Right cardiac atrium (tissue), 5 donors: ENCODE results near the gene CTLA4. TPM values are rescaled to one million over a fixed set of nuclear protein-coding genes. Genes with fewer than 3 reads are reported as not detected.
A peak's percentile ranks its signal among the peaks of the same experiment; 100 is the strongest.

Source experiments
- ATAC-seq, 2 donors: fragments of 200-7000 bp; cut with Tn5 transposase; one replicate each; pipeline versions ENCODE4 v1.8.0 to v1.9.1; 2020; ENCODE audit warnings: moderate library complexity in 2 of 2, mild to moderate bottlenecking in 1 of 2
- DNase-seq, 3 donors: peaks; one replicate each; pipeline ENCODE4 v3.0.0-alpha.2; 2020
- H3K27ac ChIP-seq: one replicate; pipeline ENCODE4 v1.5.1; 2013; ENCODE audit warnings: mild to moderate bottlenecking, low read length, control low read depth, moderate library complexity
- H3K27me3 ChIP-seq: one replicate; pipeline ENCODE4 v1.6.1; 2013; ENCODE audit not compliant: control insufficient read depth, insufficient read depth
- H3K4me1 ChIP-seq: one replicate; pipeline ENCODE4 v1.6.1; 2013; ENCODE audit warnings: low read length; ENCODE audit not compliant: control insufficient read depth, insufficient read depth
- H3K4me3 ChIP-seq: one replicate; pipeline ENCODE4 v1.5.1; 2013; ENCODE audit warnings: low read length, control low read depth
- H3K9me3 ChIP-seq: one replicate; pipeline ENCODE4 v1.6.1; 2013; ENCODE audit warnings: low read length; ENCODE audit not compliant: control insufficient read depth
- WGBS: extraction: QIAGEN DNeasy Blood & Tissue Kit; methylation state at CpG from one replicate; pipeline ENCODE4 v1.1.7; 2013; 5-methylcytosine and 5-hydroxymethylcytosine counted together
- intact Hi-C, 4 donors: fragments of 100-400 bp; cut with DNase I; formaldehyde crosslinking; loops; one replicate each; pipeline versions ENCODE4 v1.11.0 to v1.14.0; 2022 to 2023
- polyA plus RNA-seq: library from polyadenylated mRNA; stranded (reverse); fragments of 200-250 nt; gene quantifications from one replicate; pipeline ENCODE4 v1.2.3, GENCODE V29; 2013
- total RNA-seq, 4 donors: library from RNA; stranded (reverse); fragmentation: NEBNext Ultra II Directional; extraction: Animal tissue kit (Norgen Biotek cat#: 25700); gene quantifications; one replicate each; pipeline ENCODE4 v1.2.1, GENCODE V29; 2021
- donor health status: healthy with polysubstance abuse.
- donor health status: DM: no; HTN: yes; CAD: no.
- donor health status: DM: no; HTN: no; CAD: no.
- donor health status: DM: no; HTN: yes; CAD: no; lungs with severe emphysema.
- donor health status: DM: yes; HTN: yes; CAD: no.

The CTLA4 gene
- total and polyA plus RNA-seq, 5 donors: 0.07 TPM; not detected in 4

GRCh38 chr2:203893401-203893800 lies 25.8 kb downstream of the CTLA4 start:
- no peak overlapping the region for H3K27ac ChIP-seq
- no peak overlapping the region for H3K4me3 ChIP-seq
- no peaks in the 10 kb centered on the region for H3K4me1 ChIP-seq
- H3K9me3 ChIP-seq: no peaks in the 10 kb centered on the region
- ATAC-seq: peak; percentile 59 to 65
- H3K27me3 ChIP-seq: no peaks in the 10 kb centered on the region
- DNase-seq: peak in 2 of 3 donors; percentile 64 to 65
- intact Hi-C loops: no loop called here

DNA sequence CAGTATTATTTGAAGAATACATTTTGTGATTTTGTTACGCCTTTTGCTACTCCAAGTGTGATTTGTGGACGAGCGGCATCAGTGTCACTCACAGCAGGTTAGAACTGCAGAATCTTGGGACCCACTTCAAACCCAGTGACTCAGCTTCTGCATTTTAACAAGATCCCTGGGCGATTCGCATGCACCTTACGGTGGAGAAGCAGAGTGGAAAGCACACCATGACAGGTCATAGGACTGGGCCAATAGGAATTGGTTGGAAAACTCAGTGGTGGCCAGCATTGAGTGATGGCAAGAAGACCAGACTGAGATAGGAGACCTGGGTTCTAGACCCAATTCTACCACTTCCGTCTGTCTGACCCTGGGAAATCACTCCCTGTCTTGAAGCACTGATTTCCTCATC lies 26.3 kb downstream of the CTLA4 start:
- H3K27ac ChIP-seq: no peak overlapping the region

DNA sequence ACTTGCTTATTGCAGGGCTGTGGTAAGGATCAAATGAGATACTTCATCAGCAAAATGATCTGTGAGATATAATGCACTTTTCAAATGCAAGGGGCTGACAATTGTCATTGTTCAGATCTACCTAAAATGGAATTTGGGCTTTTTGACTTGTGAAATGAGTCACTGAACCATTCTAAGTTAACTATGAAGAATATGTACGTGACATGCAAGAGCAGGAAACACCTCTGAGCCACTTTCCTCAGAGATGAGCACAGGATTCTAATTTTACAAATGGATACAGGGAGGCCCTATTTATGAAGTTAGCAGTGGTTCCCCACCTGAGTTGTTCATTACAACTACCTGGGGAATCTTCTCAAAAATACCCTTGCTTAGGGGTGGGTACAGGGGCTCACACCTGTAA lies 26.7 kb downstream of the CTLA4 start:
- no peaks in the 10 kb centered on the region for H3K27me3 ChIP-seq
- intact Hi-C loops: no loop called here
- ATAC-seq (no peak), DNase-seq (no peak)
- H3K27ac ChIP-seq: no peak overlapping the region
- no peaks in the 10 kb centered on the region for H3K4me1 ChIP-seq
- WGBS: 92% methylated on average over 1 of the region's 1 CpG
- no peak overlapping the region for H3K4me3 ChIP-seq
- H3K9me3 ChIP-seq: no peaks in the 10 kb centered on the region

More for the DNA sequence above, 26.3 kb downstream of the CTLA4 start:
- no peaks in the 10 kb centered on the region for H3K4me1 ChIP-seq
- intact Hi-C loops: no loop called here
- ATAC-seq (no peak), DNase-seq (no peak)
- H3K9me3 ChIP-seq: no peaks in the 10 kb centered on the region
- 66% methylated on average over 7 of the region's 7 CpGs for WGBS
- H3K27me3 ChIP-seq: no peaks in the 10 kb centered on the region
- no peak overlapping the region for H3K4me3 ChIP-seq

GRCh38 chr2:203897544-203897943 lies 30.0 kb downstream of the CTLA4 start:
- WGBS: 27% methylated on average over 2 of the region's 2 CpGs
- H3K4me3 ChIP-seq: no peak overlapping the region
- H3K4me1 ChIP-seq: no peaks in the 10 kb centered on the region
- no peak overlapping the region for H3K27ac ChIP-seq
- no peaks in the 10 kb centered on the region for H3K9me3 ChIP-seq
- H3K27me3 ChIP-seq: no peaks in the 10 kb centered on the region
- intact Hi-C loops: no loop called here
- ATAC-seq: peak in 1 of 2 donors; percentile 22
- no peak for DNase-seq

DNA sequence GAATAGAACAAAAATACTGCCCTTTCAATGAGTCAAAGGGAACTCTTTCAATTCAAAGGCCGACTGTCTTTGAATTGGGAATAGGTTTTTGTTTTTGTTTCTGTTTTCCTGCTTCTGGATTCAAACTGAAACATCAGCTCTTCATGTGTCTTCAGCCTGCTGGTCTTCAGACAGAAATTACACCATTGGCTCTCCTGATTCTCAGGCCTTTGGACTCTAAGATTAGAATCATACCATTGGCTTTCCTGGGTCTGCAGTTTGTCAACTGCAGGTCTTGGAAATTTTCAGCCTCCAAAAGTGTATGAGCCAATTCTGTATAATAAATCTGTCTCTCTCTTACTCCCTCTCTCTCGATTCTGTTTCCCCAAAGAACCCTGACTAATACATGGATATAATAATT lies 31.1 kb downstream of the CTLA4 start:
- Histone ChIP-seq H3K9me3 (no peaks in the 10 kb centered on the region), H3K4me3 (no peak overlapping the region), H3K27ac (no peak overlapping the region), H3K4me1 (no peaks in the 10 kb centered on the region), H3K27me3 (no peaks in the 10 kb centered on the region)
- DNase-seq (no peak), ATAC-seq (no peak)
- WGBS: 72% methylated on average over 2 of the region's 2 CpGs
- intact Hi-C loops: no loop called here

GRCh38 chr2:203900253-203900652 lies 32.7 kb downstream of the CTLA4 start:
- WGBS: 57% methylated on average over 2 of the region's 2 CpGs
- Histone ChIP-seq H3K4me1 (no peaks in the 10 kb centered on the region), H3K9me3 (no peaks in the 10 kb centered on the region), H3K27ac (no peak overlapping the region), H3K4me3 (no peak overlapping the region), H3K27me3 (no peaks in the 10 kb centered on the region)
- intact Hi-C loops: loop anchor here in 1 of 4 donors (10.0 kb wide), 1 partner anchor 415 kb away; no protein-coding TSS in a partner anchor
- DNase-seq (no peak), ATAC-seq (no peak)

- Histone ChIP-seq H3K9me3 (no peaks in the 10 kb centered on the region), H3K27me3 (no peaks in the 10 kb centered on the region), H3K4me3 (no peak overlapping the region), H3K4me1 (peaks cover 2% of the 10 kb centered on the region), H3K27ac (no peak overlapping the region)
- DNase-seq (no peak), ATAC-seq (no peak)
- intact Hi-C loops: loop anchor here in 1 of 4 donors (10.0 kb wide), 1 partner anchor 419 kb away; no protein-coding TSS in a partner anchor
- 95% methylated on average over 4 of the region's 4 CpGs for WGBS
Observed at GRCh38 chr2:203904022-203904421, 36.5 kb downstream of the CTLA4 start.

DNA sequence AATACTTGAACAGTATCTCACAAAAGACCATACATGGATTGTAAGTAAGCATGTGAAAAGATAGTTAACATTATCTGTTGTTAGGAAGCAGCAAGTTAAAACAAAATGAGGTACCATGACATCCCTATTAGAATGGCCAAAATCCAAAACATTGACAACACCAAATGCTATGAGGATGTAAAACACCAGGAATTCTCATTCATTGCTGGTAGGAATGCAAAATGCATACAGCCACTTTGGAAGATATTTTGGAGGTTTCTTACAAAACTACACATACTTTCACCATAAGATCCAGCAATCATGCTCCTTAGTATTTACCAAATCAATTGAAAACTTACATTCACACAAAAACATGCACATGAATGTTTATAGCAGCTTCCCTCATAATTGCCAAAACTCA lies 38.1 kb downstream of the CTLA4 start:
- no peak for ATAC-seq
- H3K9me3 ChIP-seq: no peaks in the 10 kb centered on the region

GRCh38 chr2:203908066-203908796 lies 40.7 kb downstream of the CTLA4 start:
- Histone ChIP-seq H3K27me3 (no peaks in the 10 kb centered on the region), H3K4me1 (peaks cover 2% of the 10 kb centered on the region), H3K27ac (no peak overlapping the region), H3K9me3 (no peaks in the 10 kb centered on the region), H3K4me3 (no peak overlapping the region)
- intact Hi-C loops: loop anchor here in 1 of 4 donors (10.0 kb wide), 1 partner anchor 423 kb away; no protein-coding TSS in a partner anchor
- peak in 1 of 3 donors; percentile 35 for DNase-seq
- 81% methylated on average over 6 of the region's 6 CpGs for WGBS
- peak; percentile 15 to 36 for ATAC-seq

More for the DNA sequence above, 38.1 kb downstream of the CTLA4 start:
- no peak for DNase-seq
- no peaks in the 10 kb centered on the region for H3K27me3 ChIP-seq
- peaks cover 2% of the 10 kb centered on the region for H3K4me1 ChIP-seq
- intact Hi-C loops: loop anchor here in 1 of 4 donors (10.0 kb wide), 1 partner anchor 421 kb away; no protein-coding TSS in a partner anchor
- H3K27ac ChIP-seq: no peak overlapping the region
- H3K4me3 ChIP-seq: no peak overlapping the region

DNA sequence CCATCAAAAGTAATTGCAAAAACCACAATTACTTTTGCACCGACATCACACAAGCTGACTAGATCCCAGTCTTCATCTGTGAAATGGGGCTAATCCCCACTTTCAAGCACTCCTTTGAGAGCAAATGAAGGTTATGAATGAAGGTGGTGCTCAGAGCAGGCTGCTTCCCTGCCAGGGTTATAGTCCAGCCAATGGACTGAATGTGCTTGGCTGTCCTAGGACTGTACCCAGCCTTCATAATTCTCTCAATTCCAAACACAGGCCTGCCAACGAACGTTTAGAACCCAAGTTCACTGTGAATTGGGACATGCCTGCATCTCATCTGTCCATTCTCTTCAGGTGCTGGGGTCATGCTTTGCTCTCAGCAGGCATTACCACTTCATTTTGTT lies 41.2 kb downstream of the CTLA4 start:
- intact Hi-C loops: loop anchor here in 1 of 4 donors (10.0 kb wide), 1 partner anchor 424 kb away; no protein-coding TSS in a partner anchor
- Histone ChIP-seq H3K4me3 (no peak overlapping the region), H3K27me3 (no peaks in the 10 kb centered on the region), H3K27ac (peak overlapping the region; percentile 30), H3K9me3 (no peaks in the 10 kb centered on the region), H3K4me1 (peaks cover 2% of the 10 kb centered on the region)
- 28% methylated on average over 3 of the region's 3 CpGs for WGBS
- DNase-seq: no peak
- ATAC-seq: peak; percentile 44

- Histone ChIP-seq H3K4me3 (peak overlapping the region; percentile 40), H3K27ac (no peak overlapping the region), H3K27me3 (no peaks in the 10 kb centered on the region), H3K4me1 (peaks cover 2% of the 10 kb centered on the region), H3K9me3 (no peaks in the 10 kb centered on the region)
- ATAC-seq: peak; percentile 86 to 92
- intact Hi-C loops: loop anchor here in 1 of 4 donors (10.0 kb wide), 1 partner anchor 425 kb away; no protein-coding TSS in a partner anchor
- 14% methylated on average over 8 of the region's 8 CpGs for WGBS
- DNase-seq: no peak
Observed at GRCh38 chr2:203909261-203909967, 41.8 kb downstream of the CTLA4 start.
